Stromal cell of bone marrow (primary cell): ENCODE measurements around the gene KCNJ2.

Experiments used
- DNase-seq: peaks from one replicate; pipeline ENCODE4 v3.0.0-alpha.2; 2012; ENCODE audit warnings: low read depth

KCNJ2 gene

GRCh38 chr17:70159980-70160379, 9.4 kb upstream of the KCNJ2 start:
- no peak for DNase-seq

GRCh38 chr17:70161519-70161918, 7.8 kb upstream of the KCNJ2 start:
- no peak for DNase-seq

GRCh38 chr17:70165383-70165782, 3.9 kb upstream of the KCNJ2 start:
- no peak for DNase-seq

GRCh38 chr17:70166615-70167014, 2.7 kb upstream of the KCNJ2 start:
- no peak for DNase-seq

- DNase-seq, result peak; percentile 56
These were observed 1.0 kb upstream of the KCNJ2 start for GRCh38 chr17:70168044-70168976.

- DNase-seq, result no peak
These were observed 621 bp downstream of the KCNJ2 start for GRCh38 chr17:70169709-70170597.

- DNase-seq, result no peak
These were observed 1.8 kb downstream of the KCNJ2 start for GRCh38 chr17:70171159-70171558.

GRCh38 chr17:70172449-70172848, 3.1 kb downstream of the KCNJ2 start:
- DNase-seq, result no peak

GRCh38 chr17:70172923-70173322, 3.6 kb downstream of the KCNJ2 start:
- DNase-seq, result no peak

- no peak for DNase-seq
These were observed 4.3 kb downstream of the KCNJ2 start for GRCh38 chr17:70173681-70174080.

- no peak for DNase-seq
These were observed 12.0 kb downstream of the KCNJ2 start for GRCh38 chr17:70181376-70181775.

- DNase-seq, result no peak
These were observed 12.5 kb downstream of the KCNJ2 start for GRCh38 chr17:70181866-70182265.

- DNase-seq, result no peak
These were observed 14.2 kb downstream of the KCNJ2 start for GRCh38 chr17:70183508-70183907.

- no peak for DNase-seq
These were observed 14.9 kb downstream of the KCNJ2 start for GRCh38 chr17:70184207-70184606.

- DNase-seq, result peak; percentile 61
These were observed 15.4 kb downstream of the KCNJ2 start for GRCh38 chr17:70184770-70185169.

GRCh38 chr17:70185285-70185684, 16.0 kb downstream of the KCNJ2 start:
- DNase-seq, result no peak

GRCh38 chr17:70187383-70187782, 18.1 kb downstream of the KCNJ2 start:
- DNase-seq, result peak; percentile 71

GRCh38 chr17:70190959-70191805, 21.9 kb downstream of the KCNJ2 start:
- DNase-seq, result no peak

- DNase-seq, result no peak
These were observed 25.8 kb downstream of the KCNJ2 start for GRCh38 chr17:70195091-70195490.

GRCh38 chr17:70201872-70202419, 32.6 kb downstream of the KCNJ2 start:
- no peak for DNase-seq

- no peak for DNase-seq
These were observed 33.5 kb downstream of the KCNJ2 start for GRCh38 chr17:70202840-70203239.

- no peak for DNase-seq
These were observed 35.1 kb downstream of the KCNJ2 start for GRCh38 chr17:70204431-70204830.
